Measurements from ENCODE around the gene ZNF579. TPM values are rescaled to one million over a fixed set of nuclear protein-coding genes. Genes with fewer than 3 reads are reported as not detected.

The ZNF579 gene
- total and polyA plus RNA-seq, 2 of the 8 experiments (the other 6 are each of a cell fraction or from before 2014, with no cell fraction given), result 10.0 to 18.9 TPM

- Histone ChIP-seq H3K4ac (replicated peaks; ENCODE audit: insufficient read length, low read depth, low read length) (no peak overlapping the region), H2AK5ac (ENCODE audit: low read depth, low read length) (peak overlapping the region; percentile 84), H3K9ac (replicated peaks in 1 of 4; ENCODE audit: extremely low read depth in 1 of 4, low read depth in 3 of 4, low read length in 3 of 4) (no peak overlapping the region), H3K23me2 (ENCODE audit: low read depth, low read length) (peaks cover 21% of the 10 kb centered on the region), H2BK15ac (ENCODE audit: low read length) (no peak overlapping the region), H3K27ac (ENCODE audit: low read depth, low read length) (no peak overlapping the region), H3K56ac (replicated peaks; ENCODE audit: insufficient read length, low read depth, low read length) (no peak overlapping the region), H3K4me3 (ENCODE audit: extremely low read depth in 1 of 4, insufficient read depth in 2 of 4, low read depth in 3 of 4, low read length in 4 of 4) (no peak overlapping the region), H3K4me1 (replicated peaks in 1 of 4; ENCODE audit: control insufficient read depth in 3 of 4, insufficient read depth in 4 of 4, low read length in 3 of 4) (peaks cover 0 to 16% (median 12%) of the 10 kb centered on the region in 4 experiments; a peak in 6 of 7 replicates), H3K79me1 (ENCODE audit: low read depth, low read length) (peaks cover 3% of the 10 kb centered on the region), H3K79me2 (ENCODE audit: control insufficient read depth in 1 of 2, insufficient read depth in 2 of 2, low read length in 2 of 2) (peaks cover 0 to 10% of the 10 kb centered on the region in 2 experiments; a peak in 2 of 4 replicates), H4K20me1 (replicated peaks in 1 of 2; ENCODE audit: control insufficient read depth in 1 of 2, insufficient read depth in 2 of 2, low read length in 2 of 2) (peaks cover 2 to 12% of the 10 kb centered on the region in 2 experiments), H2BK12ac (ENCODE audit: low read depth, low read length) (peak overlapping the region; percentile 68; the same call in 1 of the 2 replicates), H2AFZ (ENCODE audit: low read length) (no peak overlapping the region), H4K8ac (ENCODE audit: extremely low read depth, insufficient read depth, low read length) (no peak overlapping the region; the same call in 1 of the 2 replicates), H3K27me3 (replicated peaks in 1 of 4; ENCODE audit: control insufficient read depth in 3 of 4, extremely low read depth in 1 of 4, insufficient read depth in 3 of 4, low read length in 3 of 4) (no peaks in the 10 kb centered on the region), H3K36me3 (ENCODE audit: control insufficient read depth in 2 of 4, insufficient read depth in 4 of 4, low read length in 3 of 4) (no peaks in the 10 kb centered on the region), H4K91ac (replicated peaks; ENCODE audit: insufficient read length, low read length) (peak overlapping the region; percentile 25), H3K4me2 (ENCODE audit: insufficient read depth in 1 of 2, low read depth in 2 of 2, low read length in 2 of 2) (peak overlapping the region in 1 of 2 experiments; percentile 25; a peak in 1 of 4 replicates), H2BK120ac (replicated peaks; ENCODE audit: low read depth, low read length) (peak overlapping the region; percentile 47), H3K23ac (ENCODE audit: insufficient read length) (no peak overlapping the region), H2BK20ac (ENCODE audit: low read length) (peak overlapping the region; percentile 63), H3K9me3 (ENCODE audit: insufficient read depth in 2 of 2, low read depth in 1 of 2, low read length in 1 of 2) (no peaks in the 10 kb centered on the region), H3K18ac (ENCODE audit: extremely low read depth, low read length) (no peak overlapping the region), H4K5ac (ENCODE audit: insufficient read length, low read depth, low read length) (no peak overlapping the region), H3K14ac (ENCODE audit: insufficient read length) (no peak overlapping the region), H2BK5ac (ENCODE audit: low read depth, low read length) (0 out of 2 replicates have a peak overlapping the region, but pooled peaks have one; percentile 66)
- FAIRE-seq (no peak), DNase-seq (ENCODE audit: low read depth in 1 of 2, low spot score in 2 of 2) (peak in 1 of 2 experiments; percentile 49)
- ChIA-PET POLR2A (ENCODE audit: partially characterized antibody) (interaction anchor here (1.3 to 3.6 kb wide), 4 partner anchors 10 to 21 kb away, joined by 3 to 18 read pairs (median 6); partner anchors contain the start of gene ZNF784), CTCF (ENCODE audit: partially characterized antibody) (interaction anchor here (1.0 to 1.4 kb wide), 2 partner anchors 14 to 126 kb away, joined by 3 read pairs; partner anchors contain the start of gene ZNF628)
- 90% methylated on average over 20 of the region's 21 CpGs; no CpG with 5 or more reads in 1 of the 2 experiments for WGBS, 2 experiments (ENCODE audit: extremely low coverage in 1 of 2, insufficient coverage in 1 of 2, insufficient read length in 1 of 2, insufficient replicate concordance in 2 of 2, low coverage in 1 of 2, low lambda C conversion rate in 2 of 2, missing lambda C conversion rate in 1 of 2)
- TF ChIP-seq CHD1 (IDR thresholded peaks at IDR 0.05; ENCODE audit: low read depth, low read length), result no peak
- TF ChIP-seq, protein P1, sequence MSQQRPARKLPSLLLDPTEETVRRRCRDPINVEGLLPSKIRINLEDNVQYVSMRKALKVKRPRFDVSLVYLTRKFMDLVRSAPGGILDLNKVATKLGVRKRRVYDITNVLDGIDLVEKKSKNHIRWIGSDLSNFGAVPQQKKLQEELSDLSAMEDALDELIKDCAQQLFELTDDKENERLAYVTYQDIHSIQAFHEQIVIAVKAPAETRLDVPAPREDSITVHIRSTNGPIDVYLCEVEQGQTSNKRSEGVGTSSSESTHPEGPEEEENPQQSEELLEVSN (IDR thresholded peaks at IDR 0.05), result no peak
- no peak for TF ChIP-seq KDM4A (IDR thresholded peaks at IDR 0.05; ENCODE audit: low read depth, low read length, severe bottlenecking)
- no peak for TF ChIP-seq SP4 (IDR thresholded peaks at IDR 0.05; ENCODE audit: low read length)
- TF ChIP-seq RNF2 (IDR thresholded peaks at IDR 0.05; ENCODE audit: borderline replicate concordance, low read depth, low read length, missing control alignments, poor library complexity, severe bottlenecking), result no peak
- TF ChIP-seq EP300 (IDR thresholded peaks at IDR 0.05; ENCODE audit: borderline replicate concordance in 1 of 2, low read depth in 2 of 2, low read length in 2 of 2), result no peak
- TF ChIP-seq BRCA1 (IDR thresholded peaks at IDR 0.05; ENCODE audit: low read depth, low read length), result no peak
- no peak for TF ChIP-seq RXRA (IDR thresholded peaks at IDR 0.05; ENCODE audit: insufficient read depth, low read depth, low read length)
- no peak for TF ChIP-seq YY1 (IDR thresholded peaks at IDR 0.05; ENCODE audit: low read depth, low read length)
- TF ChIP-seq CBX8 (IDR thresholded peaks at IDR 0.05; ENCODE audit: borderline replicate concordance, low read depth, low read length), result no peak
- no peak for TF ChIP-seq SP2 (IDR thresholded peaks at IDR 0.05; ENCODE audit: low read length)
- no peak for TF ChIP-seq MAX (IDR thresholded peaks at IDR 0.05)
These were observed 22.5 kb upstream of the ZNF579 start for GRCh38 chr19:55603115-55603514.

All from H1 (cell line).